Measurements from ENCODE around the gene THOC2.

The THOC2 gene

GRCh38 chrX:123648028-123648810 lies 84.6 kb downstream of the THOC2 start:
- DNase-seq (ENCODE audit: low read depth) = peak; percentile 31
- no peak overlapping the region for H3K4me3 ChIP-seq (ENCODE audit: low read depth, low read length)
- TF ChIP-seq CTCF (IDR thresholded peaks at IDR 0.05; ENCODE audit: control insufficient read depth, extremely low read depth, insufficient read depth) = no peak

DNA sequence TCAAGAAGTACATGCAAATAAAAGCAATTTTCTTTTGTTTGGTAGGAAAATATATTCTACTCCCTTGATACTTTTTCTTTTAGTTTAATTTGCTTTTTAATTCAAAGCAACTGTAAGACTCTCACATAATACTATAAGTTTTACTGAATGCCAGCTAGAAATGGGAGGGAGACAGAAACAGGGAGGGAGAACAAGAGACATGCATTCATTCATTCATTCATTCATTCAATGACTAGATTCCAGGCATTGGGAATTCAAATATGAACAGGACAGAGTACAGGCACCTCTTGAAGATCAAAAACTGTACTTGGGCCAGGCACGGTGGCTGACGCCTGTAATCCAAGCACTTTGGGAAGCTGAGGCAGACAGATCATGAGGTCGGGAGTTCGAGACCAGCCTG lies 85.6 kb downstream of the THOC2 start:
- TF ChIP-seq CTCF (IDR thresholded peaks at IDR 0.05; ENCODE audit: control insufficient read depth, extremely low read depth, insufficient read depth) = no peak
- H3K4me3 ChIP-seq (ENCODE audit: low read depth, low read length) = no peak overlapping the region
- DNase-seq (ENCODE audit: low read depth) = no peak

GRCh38 chrX:123629502-123629901 lies 103.3 kb downstream of the THOC2 start:
- DNase-seq (ENCODE audit: low read depth) = no peak
- TF ChIP-seq CTCF (IDR thresholded peaks at IDR 0.05; ENCODE audit: control insufficient read depth, extremely low read depth, insufficient read depth) = no peak
- no peak overlapping the region for H3K4me3 ChIP-seq (ENCODE audit: low read depth, low read length)

DNA sequence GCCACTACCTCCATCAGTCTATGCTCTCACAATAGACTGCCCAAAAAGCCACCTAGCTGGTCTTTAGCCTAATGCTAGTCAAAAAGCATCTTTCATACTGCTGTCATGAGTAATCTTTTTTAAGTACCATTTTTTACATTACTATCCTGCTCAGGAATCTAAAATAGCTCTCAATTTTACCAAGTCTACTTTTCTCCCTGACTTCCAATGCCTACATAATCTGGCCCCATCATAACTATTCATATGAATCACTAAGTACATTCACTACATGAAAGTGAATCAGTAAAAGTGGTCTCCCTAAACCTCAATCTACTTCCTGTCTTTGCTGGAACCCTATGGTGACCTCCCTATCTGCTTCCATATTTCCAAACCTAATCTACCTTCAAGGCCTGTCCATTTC lies 105.9 kb downstream of the THOC2 start:
- TF ChIP-seq CTCF (IDR thresholded peaks at IDR 0.05; ENCODE audit: control insufficient read depth, extremely low read depth, insufficient read depth) = no peak
- no peak for DNase-seq (ENCODE audit: low read depth)
- H3K4me3 ChIP-seq (ENCODE audit: low read depth, low read length) = no peak overlapping the region

DNA sequence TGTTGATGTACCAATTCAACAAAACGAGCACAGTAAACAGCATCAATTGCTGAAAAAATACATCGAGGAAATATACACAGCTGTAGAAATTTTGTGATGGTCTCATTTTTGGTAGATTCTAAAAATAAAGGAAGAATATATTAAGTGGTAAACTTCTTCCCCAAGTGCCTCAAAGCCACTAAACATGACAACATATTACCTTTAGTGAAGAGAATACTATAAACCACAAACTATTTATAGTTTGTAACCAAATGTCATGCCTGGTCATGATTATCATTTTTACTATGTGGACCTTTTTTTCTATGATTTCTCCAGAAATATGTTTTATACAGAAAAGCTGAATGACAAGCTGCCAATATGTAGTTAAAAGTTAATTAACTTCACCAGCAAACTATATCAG lies 106.9 kb downstream of the THOC2 start:
- no peak for TF ChIP-seq CTCF (IDR thresholded peaks at IDR 0.05; ENCODE audit: control insufficient read depth, extremely low read depth, insufficient read depth)
- H3K4me3 ChIP-seq (ENCODE audit: low read depth, low read length) = no peak overlapping the region
- DNase-seq (ENCODE audit: low read depth) = no peak

DNA sequence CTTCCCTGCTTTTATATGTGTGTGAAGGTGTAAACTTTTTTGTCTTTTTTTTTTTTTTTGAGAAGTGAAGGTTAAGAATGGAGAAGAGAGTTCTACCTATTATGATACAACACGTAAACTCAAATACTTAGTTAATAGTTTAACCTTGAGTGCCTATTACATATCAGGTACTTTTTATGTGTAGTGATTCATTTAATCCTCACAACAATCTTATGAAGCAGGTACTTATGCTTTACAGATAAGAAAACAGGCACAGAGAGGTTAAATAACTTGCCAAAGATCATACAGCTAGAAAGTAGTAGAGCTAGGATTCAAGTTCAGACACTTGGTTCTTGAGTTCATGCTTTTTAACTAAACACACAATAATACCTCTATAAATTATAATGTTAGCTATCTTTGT lies 107.4 kb downstream of the THOC2 start:
- no peak for TF ChIP-seq CTCF (IDR thresholded peaks at IDR 0.05; ENCODE audit: control insufficient read depth, extremely low read depth, insufficient read depth)
- H3K4me3 ChIP-seq (ENCODE audit: low read depth, low read length) = no peak overlapping the region
- DNase-seq (ENCODE audit: low read depth) = no peak

DNA sequence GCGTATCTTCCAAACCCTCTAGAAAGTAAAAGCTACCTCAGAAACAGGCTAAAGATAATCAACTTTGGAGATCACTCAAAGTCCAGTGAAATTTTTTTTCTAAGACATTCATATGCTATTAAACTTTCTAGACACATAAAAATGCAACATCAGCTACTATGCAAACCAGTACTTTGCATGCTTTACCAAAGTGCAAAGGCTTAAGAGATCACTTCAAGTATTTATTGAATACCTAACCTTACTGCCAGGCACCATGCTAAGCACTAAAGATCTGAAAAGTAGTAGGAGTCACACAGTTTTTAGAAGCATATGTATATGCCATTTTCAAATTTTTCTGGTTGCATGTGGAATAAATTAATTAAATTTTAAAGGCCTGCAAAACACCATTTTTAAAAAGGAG lies 115.8 kb downstream of the THOC2 start:
- H3K4me3 ChIP-seq (ENCODE audit: low read depth, low read length) = no peak overlapping the region
- TF ChIP-seq CTCF (IDR thresholded peaks at IDR 0.05; ENCODE audit: control insufficient read depth, extremely low read depth, insufficient read depth) = no peak

More for the DNA sequence above, 115.8 kb downstream of the THOC2 start:
- peak; percentile 19 for DNase-seq (ENCODE audit: low read depth)

All from LNCaP clone FGC (cell line).